H1 (cell line): ENCODE measurements around the gene CTNNA3. TPM values are rescaled to one million over a fixed set of nuclear protein-coding genes. Genes with fewer than 3 reads are reported as not detected.

ENCODE experiments used
- BACH1 ChIP-seq: IDR thresholded peaks from 2 replicates; pipeline ENCODE4 v1.6.1; 2012; ENCODE audit warnings: low read length, improper control_type of control experiment
- FOSL1 ChIP-seq: IDR thresholded peaks from 2 replicates; pipeline ENCODE4 v1.6.1; 2011; ENCODE audit warnings: mild to moderate bottlenecking, low read depth, low read length, moderate library complexity; ENCODE audit not compliant: insufficient read depth
- HDAC2 ChIP-seq, 2 experiments: fragments of 300-600 bp in 1 of 2; sonication (generic) in 1 of 2; IDR thresholded peaks; 2 replicates each; pipeline ENCODE4 v1.6.1; 2011 to 2012; ENCODE audit warnings: low read depth in 2 of 2, low read length in 2 of 2, mild to moderate bottlenecking in 2 of 2, moderate library complexity in 2 of 2, borderline replicate concordance in 1 of 2, inconsistent platforms in 1 of 2
- JUND ChIP-seq: IDR thresholded peaks from 2 replicates; pipeline ENCODE4 v1.6.1; 2011; ENCODE audit warnings: mild to moderate bottlenecking, improper control_type of control experiment, low read length
- POLR2AphosphoS5 ChIP-seq: IDR thresholded peaks from 2 replicates; pipeline ENCODE4 v1.6.1; 2011; ENCODE audit warnings: low read depth, low read length
- polyA plus RNA-seq, 7 experiments: library from polyadenylated mRNA; depleted of rRNA in 3 of 7; stranded (reverse) in 5 of 7; unstranded in 2 of 7; fragments of >200 nt in 5 of 7; fragments of 200-250 nt in 2 of 7; gene quantifications; 1 replicate in 5 of 7; 2 replicates in 1 of 7; 4 replicates in 1 of 7; pipeline versions ENCODE4 v1.2.1 to v1.2.3, GENCODE V29; 2011 to 2013; ENCODE audit warnings: missing spikeins in 2 of 7, mixed read lengths in 2 of 7
- total RNA-seq: library from RNA; stranded (reverse); fragmentation: NEBNext Ultra II Directional; extraction: Animal tissue kit (Norgen Biotek cat#: 25700); gene quantifications from 2 replicates; pipeline ENCODE4 v1.2.1, GENCODE V29; 2021
- TF ChIP-seq, protein P1 (sequence below): fragments of 300-600 bp; sonication (generic); IDR thresholded peaks from 2 replicates; pipeline ENCODE4 v1.7.1; 2012; ENCODE audit warnings: low read length, moderate library complexity, mild to moderate bottlenecking, inconsistent platforms; ENCODE audit not compliant: insufficient replicate concordance

Gene CTNNA3
- total and polyA plus RNA-seq, 2 of the 8 experiments (the other 6 are each of a cell fraction or from before 2014, with no cell fraction given): 1.3 to 1.5 TPM

GRCh38 chr10:66982053-66982420 lies 714.0 kb downstream of the CTNNA3 start (continued):
- TF ChIP-seq, protein P1, sequence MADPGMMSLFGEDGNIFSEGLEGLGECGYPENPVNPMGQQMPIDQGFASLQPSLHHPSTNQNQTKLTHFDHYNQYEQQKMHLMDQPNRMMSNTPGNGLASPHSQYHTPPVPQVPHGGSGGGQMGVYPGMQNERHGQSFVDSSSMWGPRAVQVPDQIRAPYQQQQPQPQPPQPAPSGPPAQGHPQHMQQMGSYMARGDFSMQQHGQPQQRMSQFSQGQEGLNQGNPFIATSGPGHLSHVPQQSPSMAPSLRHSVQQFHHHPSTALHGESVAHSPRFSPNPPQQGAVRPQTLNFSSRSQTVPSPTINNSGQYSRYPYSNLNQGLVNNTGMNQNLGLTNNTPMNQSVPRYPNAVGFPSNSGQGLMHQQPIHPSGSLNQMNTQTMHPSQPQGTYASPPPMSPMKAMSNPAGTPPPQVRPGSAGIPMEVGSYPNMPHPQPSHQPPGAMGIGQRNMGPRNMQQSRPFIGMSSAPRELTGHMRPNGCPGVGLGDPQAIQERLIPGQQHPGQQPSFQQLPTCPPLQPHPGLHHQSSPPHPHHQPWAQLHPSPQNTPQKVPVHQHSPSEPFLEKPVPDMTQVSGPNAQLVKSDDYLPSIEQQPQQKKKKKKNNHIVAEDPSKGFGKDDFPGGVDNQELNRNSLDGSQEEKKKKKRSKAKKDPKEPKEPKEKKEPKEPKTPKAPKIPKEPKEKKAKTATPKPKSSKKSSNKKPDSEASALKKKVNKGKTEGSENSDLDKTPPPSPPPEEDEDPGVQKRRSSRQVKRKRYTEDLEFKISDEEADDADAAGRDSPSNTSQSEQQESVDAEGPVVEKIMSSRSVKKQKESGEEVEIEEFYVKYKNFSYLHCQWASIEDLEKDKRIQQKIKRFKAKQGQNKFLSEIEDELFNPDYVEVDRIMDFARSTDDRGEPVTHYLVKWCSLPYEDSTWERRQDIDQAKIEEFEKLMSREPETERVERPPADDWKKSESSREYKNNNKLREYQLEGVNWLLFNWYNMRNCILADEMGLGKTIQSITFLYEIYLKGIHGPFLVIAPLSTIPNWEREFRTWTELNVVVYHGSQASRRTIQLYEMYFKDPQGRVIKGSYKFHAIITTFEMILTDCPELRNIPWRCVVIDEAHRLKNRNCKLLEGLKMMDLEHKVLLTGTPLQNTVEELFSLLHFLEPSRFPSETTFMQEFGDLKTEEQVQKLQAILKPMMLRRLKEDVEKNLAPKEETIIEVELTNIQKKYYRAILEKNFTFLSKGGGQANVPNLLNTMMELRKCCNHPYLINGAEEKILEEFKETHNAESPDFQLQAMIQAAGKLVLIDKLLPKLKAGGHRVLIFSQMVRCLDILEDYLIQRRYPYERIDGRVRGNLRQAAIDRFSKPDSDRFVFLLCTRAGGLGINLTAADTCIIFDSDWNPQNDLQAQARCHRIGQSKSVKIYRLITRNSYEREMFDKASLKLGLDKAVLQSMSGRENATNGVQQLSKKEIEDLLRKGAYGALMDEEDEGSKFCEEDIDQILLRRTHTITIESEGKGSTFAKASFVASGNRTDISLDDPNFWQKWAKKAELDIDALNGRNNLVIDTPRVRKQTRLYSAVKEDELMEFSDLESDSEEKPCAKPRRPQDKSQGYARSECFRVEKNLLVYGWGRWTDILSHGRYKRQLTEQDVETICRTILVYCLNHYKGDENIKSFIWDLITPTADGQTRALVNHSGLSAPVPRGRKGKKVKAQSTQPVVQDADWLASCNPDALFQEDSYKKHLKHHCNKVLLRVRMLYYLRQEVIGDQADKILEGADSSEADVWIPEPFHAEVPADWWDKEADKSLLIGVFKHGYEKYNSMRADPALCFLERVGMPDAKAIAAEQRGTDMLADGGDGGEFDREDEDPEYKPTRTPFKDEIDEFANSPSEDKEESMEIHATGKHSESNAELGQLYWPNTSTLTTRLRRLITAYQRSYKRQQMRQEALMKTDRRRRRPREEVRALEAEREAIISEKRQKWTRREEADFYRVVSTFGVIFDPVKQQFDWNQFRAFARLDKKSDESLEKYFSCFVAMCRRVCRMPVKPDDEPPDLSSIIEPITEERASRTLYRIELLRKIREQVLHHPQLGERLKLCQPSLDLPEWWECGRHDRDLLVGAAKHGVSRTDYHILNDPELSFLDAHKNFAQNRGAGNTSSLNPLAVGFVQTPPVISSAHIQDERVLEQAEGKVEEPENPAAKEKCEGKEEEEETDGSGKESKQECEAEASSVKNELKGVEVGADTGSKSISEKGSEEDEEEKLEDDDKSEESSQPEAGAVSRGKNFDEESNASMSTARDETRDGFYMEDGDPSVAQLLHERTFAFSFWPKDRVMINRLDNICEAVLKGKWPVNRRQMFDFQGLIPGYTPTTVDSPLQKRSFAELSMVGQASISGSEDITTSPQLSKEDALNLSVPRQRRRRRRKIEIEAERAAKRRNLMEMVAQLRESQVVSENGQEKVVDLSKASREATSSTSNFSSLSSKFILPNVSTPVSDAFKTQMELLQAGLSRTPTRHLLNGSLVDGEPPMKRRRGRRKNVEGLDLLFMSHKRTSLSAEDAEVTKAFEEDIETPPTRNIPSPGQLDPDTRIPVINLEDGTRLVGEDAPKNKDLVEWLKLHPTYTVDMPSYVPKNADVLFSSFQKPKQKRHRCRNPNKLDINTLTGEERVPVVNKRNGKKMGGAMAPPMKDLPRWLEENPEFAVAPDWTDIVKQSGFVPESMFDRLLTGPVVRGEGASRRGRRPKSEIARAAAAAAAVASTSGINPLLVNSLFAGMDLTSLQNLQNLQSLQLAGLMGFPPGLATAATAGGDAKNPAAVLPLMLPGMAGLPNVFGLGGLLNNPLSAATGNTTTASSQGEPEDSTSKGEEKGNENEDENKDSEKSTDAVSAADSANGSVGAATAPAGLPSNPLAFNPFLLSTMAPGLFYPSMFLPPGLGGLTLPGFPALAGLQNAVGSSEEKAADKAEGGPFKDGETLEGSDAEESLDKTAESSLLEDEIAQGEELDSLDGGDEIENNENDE: no peak
- TF ChIP-seq JUND: no peak
- TF ChIP-seq HDAC2 (IDR thresholded peaks at IDR 0.05; ENCODE audit: borderline replicate concordance in 1 of 2, low read depth in 2 of 2, low read length in 2 of 2): no peak
- no peak for TF ChIP-seq BACH1
- no peak for TF ChIP-seq FOSL1
- no peak for TF ChIP-seq POLR2AphosphoS5
